HEK293T (cell line): Measurements from ENCODE around the gene CMC1.

Experiments used
- CTCF ChIA-PET: fragments of 350-600 bp; formaldehyde crosslinking; extraction: SDS; loops from one replicate; lab custom pipeline; 2021; ENCODE audit warnings: antibody characterized with exemption, inconsistent platforms; lab: Yijun Ruan, JAX
- POLR2A ChIA-PET: fragments of 350-600 bp; formaldehyde crosslinking; extraction: SDS; loops from one replicate; lab custom pipeline; 2020; ENCODE audit warnings: antibody characterized with exemption, inconsistent platforms; lab: Yijun Ruan, JAX
- DNase-seq: peaks from one replicate; pipeline ENCODE4 v3.0.0; 2012; ENCODE audit warnings: mixed read lengths; ENCODE audit errors: extremely low spot score
- ARNT ChIP-seq: fragments of 450-650 bp; IDR thresholded peaks from 2 replicates; pipeline ENCODE4 v1.6.1; 2017; ENCODE audit warnings: mild to moderate bottlenecking
- BHLHE40 ChIP-seq: fragments of 450-650 bp; IDR thresholded peaks from 2 replicates; pipeline ENCODE4 v1.6.1; 2016; ENCODE audit warnings: mild to moderate bottlenecking, moderate library complexity, borderline replicate concordance
- CTBP1 ChIP-seq: fragments of 450-650 bp; IDR thresholded peaks from 2 replicates; pipeline ENCODE4 v1.6.1; 2016; ENCODE audit warnings: borderline replicate concordance
- ELF4 ChIP-seq: fragments of 450-650 bp; IDR thresholded peaks from 2 replicates; pipeline ENCODE4 v1.6.1; 2017; ENCODE audit warnings: antibody characterized with exemption
- FOXA1 ChIP-seq: fragments of 450-650 bp; IDR thresholded peaks from 2 replicates; pipeline ENCODE4 v1.6.1; 2016; ENCODE audit warnings: mild to moderate bottlenecking
- FOXK2 ChIP-seq: fragments of 450-650 bp; IDR thresholded peaks from 2 replicates; pipeline ENCODE4 v1.6.1; 2016; ENCODE audit warnings: mild to moderate bottlenecking
- FOXM1 ChIP-seq: fragments of 450-650 bp; IDR thresholded peaks from 2 replicates; pipeline ENCODE4 v1.6.1; 2017; ENCODE audit warnings: mild to moderate bottlenecking, borderline replicate concordance
- HDGF ChIP-seq: fragments of 450-650 bp; IDR thresholded peaks from 2 replicates; pipeline ENCODE4 v1.6.1; 2017; ENCODE audit warnings: antibody characterized with exemption, borderline replicate concordance
- L3MBTL2 ChIP-seq: fragments of 450-650 bp; conservative IDR thresholded peaks from 2 replicates; pipeline ENCODE4 v1.6.1; 2016; ENCODE audit warnings: mild to moderate bottlenecking
- LEF1 ChIP-seq: fragments of 450-650 bp; IDR thresholded peaks from 2 replicates; pipeline ENCODE4 v1.6.1; 2017; ENCODE audit warnings: mild to moderate bottlenecking, borderline replicate concordance
- NFRKB ChIP-seq: fragments of 450-650 bp; IDR thresholded peaks from 2 replicates; pipeline ENCODE4 v1.6.1; 2016; ENCODE audit warnings: mild to moderate bottlenecking, moderate library complexity
- SP1 ChIP-seq: fragments of 450-650 bp; IDR thresholded peaks from 2 replicates; pipeline ENCODE4 v1.6.1; 2017
- SUZ12 ChIP-seq: fragments of 450-650 bp; IDR thresholded peaks from 2 replicates; pipeline ENCODE4 v1.6.1; 2016; ENCODE audit warnings: mild to moderate bottlenecking
- TARDBP ChIP-seq: fragments of 450-650 bp; IDR thresholded peaks from 2 replicates; pipeline ENCODE4 v1.6.1; 2016
- ZNF384 ChIP-seq: fragments of 450-650 bp; IDR thresholded peaks from 2 replicates; pipeline ENCODE4 v1.6.1; 2016
- TF ChIP-seq, protein P1 (sequence below): fragments of 450-650 bp; IDR thresholded peaks from 2 replicates; pipeline ENCODE4 v1.6.1; 2016

CMC1 gene

DNA sequence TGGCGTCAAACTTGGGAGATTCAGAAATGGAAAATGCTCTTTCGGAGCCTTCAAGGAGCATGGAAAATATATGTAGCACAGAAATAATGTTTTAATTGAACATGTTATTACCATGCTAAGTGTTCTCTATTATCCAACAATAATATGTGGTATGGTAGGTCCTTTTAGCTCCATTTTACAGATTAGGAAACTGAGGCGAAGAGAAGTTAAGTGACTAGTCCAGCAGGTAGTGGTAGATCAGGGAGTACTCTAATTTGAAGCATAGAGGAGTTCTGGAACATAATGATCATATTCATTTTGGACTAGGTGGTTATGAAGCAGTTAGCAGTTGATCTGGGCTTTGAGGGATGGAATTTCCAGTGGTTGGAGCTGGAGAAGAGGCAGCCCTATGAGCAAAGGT is 1.1 kb downstream of the CMC1 start:
- DNase-seq: no peak
- ChIA-PET CTCF (no interaction called here), POLR2A (interaction anchor here (0.7 kb wide), 1 partner anchor 567 kb away, joined by 3 read pairs; no protein-coding TSS in a partner anchor)
- no peak for TF ChIP-seq L3MBTL2
- no peak for TF ChIP-seq FOXA1
- TF ChIP-seq SP1: no peak
- TF ChIP-seq TARDBP: no peak
- TF ChIP-seq SUZ12: no peak
- no peak for TF ChIP-seq ELF4
- TF ChIP-seq ZNF384: no peak
- TF ChIP-seq ARNT: no peak
- no peak for TF ChIP-seq FOXK2
- TF ChIP-seq LEF1: no peak

DNA sequence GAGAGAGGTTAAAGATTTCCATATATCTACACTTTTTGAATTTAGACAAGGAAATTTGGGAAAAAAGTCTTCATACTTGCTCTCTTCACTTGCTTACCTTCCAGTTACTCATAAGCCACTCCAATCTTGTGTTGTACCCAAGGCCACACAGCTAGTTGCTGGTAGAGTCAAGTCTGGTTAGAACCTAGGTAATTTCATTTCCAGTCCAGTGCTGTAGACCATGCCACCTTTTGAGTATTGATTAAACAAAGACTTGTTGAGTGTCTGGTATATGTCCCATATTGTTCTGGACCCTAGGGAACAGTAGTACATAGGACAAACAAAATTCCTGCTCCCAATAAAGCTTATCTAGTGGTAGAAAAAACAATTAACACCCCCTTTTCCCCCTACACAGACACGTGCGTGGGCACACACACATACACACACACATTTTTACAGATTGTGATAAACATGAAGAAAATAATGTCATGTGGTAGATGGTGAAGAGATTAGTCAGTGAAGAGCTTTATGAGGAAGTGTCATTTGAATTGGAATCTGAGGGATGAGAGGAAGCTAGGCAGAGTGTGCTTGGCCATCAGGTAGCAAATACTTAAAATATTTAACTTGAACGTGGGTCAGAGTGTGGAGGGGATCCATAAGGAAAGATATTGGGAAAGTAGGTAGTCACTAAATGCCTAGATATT is 2.1 kb downstream of the CMC1 start:
- DNase-seq: no peak
- ChIA-PET CTCF (no interaction called here), POLR2A (no interaction called here)
- TF ChIP-seq L3MBTL2 (no peak), LEF1 (no peak), ELF4 (no peak), FOXK2 (no peak), ZNF384 (no peak), SUZ12 (no peak), FOXA1 (no peak), TARDBP (no peak), CTBP1 (no peak), HDGF (no peak), BHLHE40 (no peak), FOXM1 (no peak), ARNT (no peak), NFRKB (no peak)
- TF ChIP-seq, protein P1, sequence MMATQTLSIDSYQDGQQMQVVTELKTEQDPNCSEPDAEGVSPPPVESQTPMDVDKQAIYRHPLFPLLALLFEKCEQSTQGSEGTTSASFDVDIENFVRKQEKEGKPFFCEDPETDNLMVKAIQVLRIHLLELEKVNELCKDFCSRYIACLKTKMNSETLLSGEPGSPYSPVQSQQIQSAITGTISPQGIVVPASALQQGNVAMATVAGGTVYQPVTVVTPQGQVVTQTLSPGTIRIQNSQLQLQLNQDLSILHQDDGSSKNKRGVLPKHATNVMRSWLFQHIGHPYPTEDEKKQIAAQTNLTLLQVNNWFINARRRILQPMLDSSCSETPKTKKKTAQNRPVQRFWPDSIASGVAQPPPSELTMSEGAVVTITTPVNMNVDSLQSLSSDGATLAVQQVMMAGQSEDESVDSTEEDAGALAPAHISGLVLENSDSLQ: no peak

DNA sequence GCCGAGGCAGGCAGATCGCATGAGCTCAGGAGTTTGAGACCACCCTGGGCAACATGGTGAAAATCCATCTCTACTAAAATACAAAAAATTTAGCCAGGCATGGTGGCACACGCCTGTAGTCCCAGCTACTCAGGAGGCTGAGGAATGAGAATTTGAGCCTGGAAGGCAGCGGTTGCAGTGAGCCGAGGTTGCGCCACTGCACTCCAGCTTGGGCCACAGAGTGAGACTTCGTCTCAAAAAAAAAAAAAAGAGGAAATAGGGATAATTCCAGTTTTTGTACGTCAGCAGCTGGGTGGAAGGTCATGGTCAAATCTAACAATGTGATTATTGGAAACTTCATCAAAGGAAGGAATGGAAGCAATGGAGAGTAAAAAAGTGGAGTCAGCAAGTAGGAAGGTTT is 3.1 kb downstream of the CMC1 start:
- CTCF ChIA-PET: no interaction called here
- no peak for DNase-seq
- POLR2A ChIA-PET: no interaction called here
- no peak for TF ChIP-seq LEF1
- TF ChIP-seq SP1: no peak
- TF ChIP-seq TARDBP: no peak
- no peak for TF ChIP-seq L3MBTL2
- TF ChIP-seq, protein P1: no peak
- TF ChIP-seq NFRKB: no peak
- TF ChIP-seq FOXK2: no peak
- no peak for TF ChIP-seq BHLHE40

DNA sequence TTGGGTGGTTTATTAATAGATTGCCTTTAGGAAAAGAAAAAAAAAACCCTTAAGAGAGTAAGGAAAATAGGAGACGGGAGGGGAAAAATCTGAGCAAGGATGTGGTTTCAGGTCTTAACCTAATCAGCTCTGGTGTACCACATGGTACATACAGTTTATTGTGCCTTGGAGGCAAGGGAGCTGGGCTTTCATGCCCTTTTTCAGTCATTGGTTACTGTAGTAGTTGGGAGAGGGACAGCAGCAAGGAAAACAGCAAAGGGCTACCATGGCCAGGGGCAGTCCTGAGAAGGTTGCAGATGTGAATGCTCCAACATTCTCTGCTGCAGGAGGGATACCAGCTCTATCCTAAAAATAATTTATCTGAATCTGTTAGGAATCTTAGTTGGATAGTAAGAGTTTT is 5.9 kb downstream of the CMC1 start:
- no peak for DNase-seq
- ChIA-PET POLR2A (no interaction called here), CTCF (no interaction called here)
- TF ChIP-seq FOXA1 (no peak), ARNT (no peak), SP1 (no peak), ZNF384 (no peak), CTBP1 (no peak), LEF1 (no peak), NFRKB (no peak), BHLHE40 (no peak)

DNA sequence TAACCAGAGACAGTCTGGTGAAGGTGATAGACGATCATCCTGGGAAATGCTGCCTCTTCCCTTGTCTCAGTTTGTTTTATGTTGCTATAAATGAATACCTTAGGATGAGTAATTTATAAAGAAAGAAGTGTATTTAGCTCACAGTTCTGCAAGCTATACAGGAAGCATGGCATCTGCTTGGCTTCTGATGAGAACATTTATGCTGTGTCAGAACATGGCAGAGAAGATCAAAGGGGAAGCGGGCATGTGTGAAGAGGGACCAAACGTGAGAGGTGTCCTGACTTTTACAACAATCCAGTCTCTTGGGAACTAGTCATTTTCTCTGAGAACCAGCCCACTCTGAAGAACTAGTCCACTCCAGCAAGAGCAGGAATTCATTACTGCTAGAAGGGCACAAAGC is 9.6 kb downstream of the CMC1 start:
- no peak for DNase-seq
- CTCF ChIA-PET: no interaction called here
- TF ChIP-seq CTBP1 (no peak), LEF1 (no peak)
- POLR2A ChIA-PET: no interaction called here

DNA sequence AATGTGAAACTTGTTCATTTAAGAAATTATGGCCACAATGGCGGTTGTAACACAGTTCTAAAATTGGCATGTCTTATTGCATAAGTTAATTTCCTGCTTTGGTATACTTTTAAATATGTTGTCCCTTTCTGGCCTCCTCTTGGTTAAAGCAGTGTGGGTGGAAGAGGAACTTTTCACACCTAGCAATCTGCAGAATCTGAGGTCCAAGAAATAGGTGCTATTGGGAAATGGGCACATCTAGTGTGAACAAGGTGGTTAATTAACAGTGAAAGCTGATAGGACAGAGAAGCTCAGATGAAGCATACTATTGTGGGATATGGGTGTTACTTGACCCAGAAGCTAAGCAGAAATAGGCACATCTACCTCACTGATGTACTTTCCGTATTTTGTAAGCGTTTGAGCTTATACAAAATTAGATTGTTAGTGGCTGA is 10.6 kb downstream of the CMC1 start:
- TF ChIP-seq ELF4: no peak
- no peak for TF ChIP-seq HDGF
- TF ChIP-seq LEF1: no peak
- no peak for TF ChIP-seq ARNT
- no peak for TF ChIP-seq ZNF384
- no peak for TF ChIP-seq L3MBTL2
- TF ChIP-seq FOXK2: no peak
- no peak for TF ChIP-seq NFRKB
- no peak for TF ChIP-seq SUZ12
- TF ChIP-seq BHLHE40: no peak
- TF ChIP-seq SP1: no peak
- TF ChIP-seq FOXM1: no peak
- TF ChIP-seq FOXA1: no peak
- TF ChIP-seq, protein P1: no peak
- CTCF ChIA-PET: no interaction called here
- no peak for DNase-seq
- POLR2A ChIA-PET: no interaction called here
